ENCODE measurements around the gene PCSK5. TPM values are rescaled to one million over a fixed set of nuclear protein-coding genes. Genes with fewer than 3 reads are reported as not detected.

The PCSK5 gene
- total RNA-seq, 1 donor from 2014 or later = 30.7 TPM

DNA sequence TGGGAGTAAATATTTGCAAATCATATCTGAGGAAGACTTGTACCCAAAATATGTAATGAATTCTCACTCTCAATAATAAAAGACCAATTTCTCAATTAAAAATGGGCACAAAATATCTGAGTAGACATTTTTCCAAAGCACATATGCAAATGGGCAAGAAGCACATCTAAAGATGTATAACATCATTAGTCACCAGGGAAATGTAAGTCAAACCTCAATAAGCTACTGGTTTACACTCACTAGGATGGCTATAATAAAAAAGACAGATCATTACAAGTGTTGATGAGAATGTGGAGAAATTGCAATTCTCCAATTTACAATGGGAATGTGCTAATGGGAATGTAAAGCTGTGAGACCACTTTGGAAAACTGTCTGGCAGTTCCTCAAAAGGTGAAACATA is 13.9 kb downstream of the PCSK5 start:
- no peak for DNase-seq (ENCODE audit: extremely low spot score, unreplicated experiment)
- peaks cover 4% of the 10 kb centered on the region for H3K9me3 Mint-ChIP-seq
- peaks cover 5% of the 10 kb centered on the region for H3K27me3 Mint-ChIP-seq

DNA sequence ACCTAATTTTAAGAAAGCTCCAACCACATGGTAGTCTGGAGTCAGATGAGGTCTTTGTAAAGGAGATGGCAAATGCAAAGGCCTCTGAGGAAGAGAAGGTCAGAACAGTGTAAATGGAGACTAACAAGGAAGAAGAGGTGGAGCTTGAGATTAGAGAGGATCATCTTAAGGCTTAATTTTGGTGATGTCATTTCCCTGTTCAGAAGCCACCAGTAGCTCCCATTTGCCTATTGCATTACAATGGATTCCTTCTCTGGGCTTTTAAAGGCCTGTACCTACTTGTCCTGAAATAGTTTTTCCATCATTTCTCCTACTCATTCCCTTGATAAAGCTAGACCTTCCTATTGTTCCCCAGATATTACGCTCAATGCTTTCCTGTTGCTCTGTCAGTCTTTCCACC is 16.1 kb downstream of the PCSK5 start:
- TF ChIP-seq, protein P1, sequence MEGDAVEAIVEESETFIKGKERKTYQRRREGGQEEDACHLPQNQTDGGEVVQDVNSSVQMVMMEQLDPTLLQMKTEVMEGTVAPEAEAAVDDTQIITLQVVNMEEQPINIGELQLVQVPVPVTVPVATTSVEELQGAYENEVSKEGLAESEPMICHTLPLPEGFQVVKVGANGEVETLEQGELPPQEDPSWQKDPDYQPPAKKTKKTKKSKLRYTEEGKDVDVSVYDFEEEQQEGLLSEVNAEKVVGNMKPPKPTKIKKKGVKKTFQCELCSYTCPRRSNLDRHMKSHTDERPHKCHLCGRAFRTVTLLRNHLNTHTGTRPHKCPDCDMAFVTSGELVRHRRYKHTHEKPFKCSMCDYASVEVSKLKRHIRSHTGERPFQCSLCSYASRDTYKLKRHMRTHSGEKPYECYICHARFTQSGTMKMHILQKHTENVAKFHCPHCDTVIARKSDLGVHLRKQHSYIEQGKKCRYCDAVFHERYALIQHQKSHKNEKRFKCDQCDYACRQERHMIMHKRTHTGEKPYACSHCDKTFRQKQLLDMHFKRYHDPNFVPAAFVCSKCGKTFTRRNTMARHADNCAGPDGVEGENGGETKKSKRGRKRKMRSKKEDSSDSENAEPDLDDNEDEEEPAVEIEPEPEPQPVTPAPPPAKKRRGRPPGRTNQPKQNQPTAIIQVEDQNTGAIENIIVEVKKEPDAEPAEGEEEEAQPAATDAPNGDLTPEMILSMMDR (conservative IDR thresholded peaks at IDR 0.05) = no peak
- no peak for DNase-seq (ENCODE audit: extremely low spot score, unreplicated experiment)
- no peak overlapping the region for H3K27ac Mint-ChIP-seq
- H3K4me1 Mint-ChIP-seq (ENCODE audit: unreplicated experiment) = peaks cover 8% of the 10 kb centered on the region
- no peaks in the 10 kb centered on the region for H3K27me3 Mint-ChIP-seq
- H3K4me3 Mint-ChIP-seq = no peak overlapping the region
- H3K9me3 Mint-ChIP-seq = peaks cover 4% of the 10 kb centered on the region
- H3K36me3 Mint-ChIP-seq = peaks cover 15% of the 10 kb centered on the region

More for the DNA sequence above, 13.9 kb downstream of the PCSK5 start:
- TF ChIP-seq, protein P1 (conservative IDR thresholded peaks at IDR 0.05) = no peak
- Mint-ChIP-seq H3K36me3 (peaks cover 26% of the 10 kb centered on the region), H3K4me3 (no peak overlapping the region), H3K4me1 (ENCODE audit: unreplicated experiment) (peaks cover 3% of the 10 kb centered on the region), H3K27ac (no peak overlapping the region)

DNA sequence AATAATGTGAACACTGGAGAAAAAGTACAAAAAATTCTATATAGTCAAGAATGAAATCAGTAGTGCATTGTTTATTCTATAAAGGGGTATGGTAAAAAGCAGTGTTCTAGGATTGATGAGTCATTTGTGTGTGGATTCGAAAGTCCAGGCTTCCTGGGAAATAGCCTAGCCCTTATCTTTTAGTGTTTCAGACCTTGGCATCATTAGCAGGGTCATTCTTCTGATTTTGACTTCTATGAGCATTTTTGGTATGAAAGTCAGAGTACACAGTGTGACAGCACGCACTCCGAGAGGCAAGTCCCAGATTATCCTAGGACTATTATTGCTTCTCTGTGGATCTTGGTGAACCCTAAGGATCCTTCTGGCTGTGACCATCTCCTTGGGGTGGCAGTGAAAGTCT is 16.9 kb downstream of the PCSK5 start:
- H3K27ac Mint-ChIP-seq = peak overlapping the region; percentile 58

DNA sequence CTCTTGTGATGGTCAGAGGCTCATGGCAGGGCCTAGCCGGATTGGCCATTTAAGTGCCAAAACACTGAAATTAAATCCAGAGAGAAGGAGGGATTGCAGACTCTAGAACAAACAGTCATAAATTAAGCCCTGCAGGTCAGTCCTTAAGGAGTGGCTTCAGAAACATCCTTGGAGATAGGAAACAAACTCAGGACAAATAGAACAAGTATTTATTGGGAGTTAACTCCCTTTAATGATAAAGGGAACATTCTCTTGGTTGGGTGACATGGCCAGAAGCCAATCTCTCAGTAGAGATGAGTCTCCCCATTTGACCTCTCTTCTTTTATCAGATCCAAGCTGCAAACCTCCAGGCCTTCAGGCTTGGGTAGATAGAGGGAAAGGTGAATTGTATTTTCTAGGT is 17.4 kb downstream of the PCSK5 start:
- TF ChIP-seq, protein P1 (conservative IDR thresholded peaks at IDR 0.05) = no peak
- peaks cover 4% of the 10 kb centered on the region for H3K9me3 Mint-ChIP-seq
- no peak for DNase-seq (ENCODE audit: extremely low spot score, unreplicated experiment)
- peaks cover 8% of the 10 kb centered on the region for H3K4me1 Mint-ChIP-seq (ENCODE audit: unreplicated experiment)
- H3K4me3 Mint-ChIP-seq = no peak overlapping the region
- H3K36me3 Mint-ChIP-seq = peaks cover 15% of the 10 kb centered on the region
- H3K27ac Mint-ChIP-seq = peak overlapping the region; percentile 58
- H3K27me3 Mint-ChIP-seq = no peaks in the 10 kb centered on the region

More for the DNA sequence above, 16.9 kb downstream of the PCSK5 start:
- TF ChIP-seq, protein P1 (conservative IDR thresholded peaks at IDR 0.05) = no peak
- Mint-ChIP-seq H3K4me3 (no peak overlapping the region), H3K27me3 (no peaks in the 10 kb centered on the region), H3K36me3 (peaks cover 17% of the 10 kb centered on the region), H3K9me3 (peaks cover 4% of the 10 kb centered on the region), H3K4me1 (ENCODE audit: unreplicated experiment) (peaks cover 8% of the 10 kb centered on the region)
- no peak for DNase-seq (ENCODE audit: extremely low spot score, unreplicated experiment)

DNA sequence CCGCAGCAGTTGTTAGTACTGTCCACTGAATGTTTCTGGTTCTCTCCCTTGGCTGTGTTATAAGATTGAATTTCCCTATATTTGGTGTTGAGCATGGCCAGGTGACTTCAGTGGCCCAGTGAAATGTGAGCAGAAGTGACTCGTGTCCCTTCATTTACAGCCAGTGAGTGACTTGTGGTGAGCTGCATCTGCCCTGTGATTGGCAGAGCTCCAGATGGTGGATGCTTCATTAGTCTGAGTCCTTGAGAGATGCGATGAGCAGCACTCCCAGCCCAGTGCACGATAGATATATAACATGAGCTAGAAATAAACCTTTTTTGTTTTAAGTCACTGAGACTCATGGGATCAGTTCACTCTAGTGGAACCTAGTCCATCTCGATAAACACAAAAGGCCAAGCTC is 19.3 kb downstream of the PCSK5 start:
- TF ChIP-seq, protein P1 (conservative IDR thresholded peaks at IDR 0.05) = no peak
- peaks cover 15% of the 10 kb centered on the region for H3K36me3 Mint-ChIP-seq

DNA sequence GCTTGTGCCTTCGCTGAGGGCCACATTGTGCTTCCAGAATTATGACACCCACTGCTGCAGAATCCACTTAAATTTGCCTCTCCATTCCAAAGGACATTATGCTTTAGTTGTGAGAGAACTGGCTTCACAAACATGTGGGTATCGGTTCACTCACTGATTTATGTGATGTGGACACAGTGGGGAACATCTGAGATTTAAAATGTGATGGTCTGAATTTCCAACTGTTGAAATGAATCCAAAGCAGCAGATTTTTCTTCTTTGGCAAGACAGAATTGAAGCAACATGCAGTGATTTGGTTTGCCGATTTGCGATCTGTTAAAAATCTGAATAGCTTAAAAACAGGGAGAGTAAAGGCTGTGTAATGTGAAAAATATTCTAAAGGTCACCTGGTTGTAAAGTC is 20.3 kb downstream of the PCSK5 start:
- peaks cover 15% of the 10 kb centered on the region for H3K36me3 Mint-ChIP-seq
- DNase-seq (ENCODE audit: extremely low spot score, unreplicated experiment) = no peak
- H3K9me3 Mint-ChIP-seq = peaks cover 4% of the 10 kb centered on the region
- H3K4me3 Mint-ChIP-seq = no peak overlapping the region
- no peaks in the 10 kb centered on the region for H3K27me3 Mint-ChIP-seq
- TF ChIP-seq, protein P1 (conservative IDR thresholded peaks at IDR 0.05) = no peak
- H3K27ac Mint-ChIP-seq = no peak overlapping the region
- peaks cover 4% of the 10 kb centered on the region for H3K4me1 Mint-ChIP-seq (ENCODE audit: unreplicated experiment)

More for the DNA sequence above, 19.3 kb downstream of the PCSK5 start:
- Mint-ChIP-seq H3K27me3 (no peaks in the 10 kb centered on the region), H3K27ac (no peak overlapping the region), H3K9me3 (peaks cover 4% of the 10 kb centered on the region), H3K4me3 (no peak overlapping the region), H3K4me1 (ENCODE audit: unreplicated experiment) (peaks cover 4% of the 10 kb centered on the region)
- no peak for DNase-seq (ENCODE audit: extremely low spot score, unreplicated experiment)
